Loucy (cell line): Measurements from ENCODE around the gene KCNK7.

Experiments used
- EZH2phosphoT487 ChIP-seq: fragments of 200-600 bp; IDR thresholded peaks from 2 replicates; pipeline ENCODE4 v1.6.1; 2018; ENCODE audit warnings: antibody characterized with exemption, mild to moderate bottlenecking, moderate library complexity, borderline replicate concordance
- TF ChIP-seq, protein P1 (sequence below): fragments of 200-600 bp; sonication (generic); conservative IDR thresholded peaks from 2 replicates; pipeline ENCODE4 v1.5.1; 2014; ENCODE audit warnings: mild to moderate bottlenecking, antibody characterized with exemption, low read length

GRCh38 chr11:65637032-65637557 lies 41.5 kb upstream of the KCNK7 start:
- TF ChIP-seq, protein P1, sequence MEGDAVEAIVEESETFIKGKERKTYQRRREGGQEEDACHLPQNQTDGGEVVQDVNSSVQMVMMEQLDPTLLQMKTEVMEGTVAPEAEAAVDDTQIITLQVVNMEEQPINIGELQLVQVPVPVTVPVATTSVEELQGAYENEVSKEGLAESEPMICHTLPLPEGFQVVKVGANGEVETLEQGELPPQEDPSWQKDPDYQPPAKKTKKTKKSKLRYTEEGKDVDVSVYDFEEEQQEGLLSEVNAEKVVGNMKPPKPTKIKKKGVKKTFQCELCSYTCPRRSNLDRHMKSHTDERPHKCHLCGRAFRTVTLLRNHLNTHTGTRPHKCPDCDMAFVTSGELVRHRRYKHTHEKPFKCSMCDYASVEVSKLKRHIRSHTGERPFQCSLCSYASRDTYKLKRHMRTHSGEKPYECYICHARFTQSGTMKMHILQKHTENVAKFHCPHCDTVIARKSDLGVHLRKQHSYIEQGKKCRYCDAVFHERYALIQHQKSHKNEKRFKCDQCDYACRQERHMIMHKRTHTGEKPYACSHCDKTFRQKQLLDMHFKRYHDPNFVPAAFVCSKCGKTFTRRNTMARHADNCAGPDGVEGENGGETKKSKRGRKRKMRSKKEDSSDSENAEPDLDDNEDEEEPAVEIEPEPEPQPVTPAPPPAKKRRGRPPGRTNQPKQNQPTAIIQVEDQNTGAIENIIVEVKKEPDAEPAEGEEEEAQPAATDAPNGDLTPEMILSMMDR: no peak
- no peak for TF ChIP-seq EZH2phosphoT487
